NCI-H2081 treated with DMSO at 0.1 percent for 48 hours (cell line): Measurements from ENCODE around the gene FBRS.
A peak's percentile ranks its signal among the peaks of the same experiment; 100 is the strongest.
"Not testable (repeated sequence)": the region's sequence is repeated elsewhere in the genome, so short reads cannot be mapped to it uniquely, and the experiment has no call there.

Experiments used
- DNase-seq: peaks from one replicate; lab custom pipeline; 2025; lab: John Stamatoyannopoulos, UW

The FBRS gene

GRCh38 chr16:30665155-30665829 lies 7.1 kb downstream of the FBRS start:
- no peak for DNase-seq

- DNase-seq: no peak
These were observed 7.6 kb downstream of the FBRS start for GRCh38 chr16:30665830-30666190.

- DNase-seq: no peak
These were observed 8.4 kb downstream of the FBRS start for GRCh38 chr16:30666681-30667080.

GRCh38 chr16:30667361-30667905 lies 9.2 kb downstream of the FBRS start:
- DNase-seq: no peak

GRCh38 chr16:30668393-30668792 lies 10.2 kb downstream of the FBRS start:
- DNase-seq: no peak

- no peak for DNase-seq
These were observed 11.0 kb downstream of the FBRS start for GRCh38 chr16:30669026-30669902.

GRCh38 chr16:30669903-30670824 lies 11.9 kb downstream of the FBRS start:
- no peak for DNase-seq

- no peak for DNase-seq
These were observed 16.9 kb downstream of the FBRS start for GRCh38 chr16:30675143-30675542.

GRCh38 chr16:30677931-30678585 lies 19.8 kb downstream of the FBRS start:
- no peak for DNase-seq

- DNase-seq: no peak
These were observed 20.3 kb downstream of the FBRS start for GRCh38 chr16:30678586-30678970.

- no peak for DNase-seq
These were observed 22.1 kb downstream of the FBRS start for GRCh38 chr16:30680326-30680725.

GRCh38 chr16:30688701-30689100 lies 30.5 kb downstream of the FBRS start:
- DNase-seq: no peak

- no peak for DNase-seq
These were observed 33.7 kb downstream of the FBRS start for GRCh38 chr16:30691907-30692306.

GRCh38 chr16:30692396-30693064 lies 34.3 kb downstream of the FBRS start:
- no peak for DNase-seq

GRCh38 chr16:30694926-30695693 lies 36.9 kb downstream of the FBRS start:
- no peak for DNase-seq

- not testable (repeated sequence) for DNase-seq
These were observed 38.4 kb downstream of the FBRS start for GRCh38 chr16:30696646-30697045.

- peak; percentile 61 for DNase-seq
These were observed 39.3 kb downstream of the FBRS start for GRCh38 chr16:30697264-30698138.

GRCh38 chr16:30698139-30698815 lies 40.0 kb downstream of the FBRS start:
- DNase-seq: peak; percentile 1
